Liver (tissue), 9 donors: ENCODE data around the gene EBF3. TPM values are rescaled to one million over a fixed set of nuclear protein-coding genes. Genes with fewer than 3 reads are reported as not detected.

Source experiments
- DNase-seq: peaks from one replicate; pipeline ENCODE4 v3.0.0-alpha.2; 2017; ENCODE audit warnings: low spot score
- H3K27ac ChIP-seq, 2 donors: one replicate each; pipeline ENCODE4 v1.7.0; 2013; ENCODE audit warnings: inconsistent platforms in 2 of 2, low read length in 2 of 2, control low read depth in 1 of 2, low read depth in 1 of 2, mild to moderate bottlenecking in 1 of 2
- H3K27me3 ChIP-seq, 4 donors: one replicate each; pipeline versions ENCODE4 v1.6.1 to v1.7.0; 2013; ENCODE audit warnings: low read length in 3 of 4, inconsistent platforms in 1 of 4, mild to moderate bottlenecking in 1 of 4, moderate library complexity in 1 of 4; ENCODE audit not compliant: control insufficient read depth in 4 of 4, insufficient read depth in 4 of 4
- H3K36me3 ChIP-seq, 4 donors: one replicate each; pipeline versions ENCODE4 v1.6.1 to v1.7.0; 2013; ENCODE audit warnings: low read length in 3 of 4, mild to moderate bottlenecking in 3 of 4, low read depth in 1 of 4, moderate library complexity in 1 of 4; ENCODE audit not compliant: control insufficient read depth in 4 of 4, insufficient read depth in 3 of 4
- H3K4me1 ChIP-seq, 4 donors: one replicate each; pipeline versions ENCODE4 v1.6.1 to v1.7.0; 2013; ENCODE audit warnings: low read length in 3 of 4, mild to moderate bottlenecking in 3 of 4, moderate library complexity in 1 of 4; ENCODE audit not compliant: control insufficient read depth in 4 of 4, insufficient read depth in 4 of 4
- H3K4me3 ChIP-seq, 3 donors: one replicate each; pipeline versions ENCODE4 v1.6.1 to v1.7.0; 2013; ENCODE audit warnings: low read length in 3 of 3, control low read depth in 1 of 3, low read depth in 1 of 3, mild to moderate bottlenecking in 1 of 3
- H3K9ac ChIP-seq, 2 donors: one replicate each; pipeline ENCODE4 v1.7.0; 2013; ENCODE audit warnings: low read length in 2 of 2, mild to moderate bottlenecking in 2 of 2, moderate library complexity in 2 of 2, control low read depth in 1 of 2, low read depth in 1 of 2
- H3K9me3 ChIP-seq, 4 donors: one replicate each; pipeline versions ENCODE4 v1.6.1 to v1.7.0; 2013; ENCODE audit warnings: low read length in 3 of 4; ENCODE audit not compliant: control insufficient read depth in 4 of 4
- ATF3 ChIP-seq: IDR thresholded peaks from 2 replicates; pipeline ENCODE4 v1.6.1; 2016; ENCODE audit warnings: antibody characterized with exemption
- CTCF ChIP-seq: fragments of 150-350 bp; IDR thresholded peaks from 2 replicates; pipeline ENCODE4 v1.5.1; 2017; ENCODE audit warnings: improper control_type of control experiment, low read depth, low read length; ENCODE audit not compliant: missing input control
- EGR1 ChIP-seq, 2 donors: IDR thresholded peaks; 2 replicates each; pipeline ENCODE4 v1.6.1; 2016 to 2018; ENCODE audit warnings: antibody characterized with exemption in 2 of 2, low read depth in 2 of 2
- HNF4G ChIP-seq: IDR thresholded peaks from 2 replicates; pipeline ENCODE4 v1.6.1; 2016; ENCODE audit warnings: antibody characterized with exemption
- JUND ChIP-seq, 2 donors: IDR thresholded peaks; 2 replicates each; pipeline ENCODE4 v1.6.1; 2016; ENCODE audit warnings: antibody characterized with exemption in 2 of 2
- NR2F2 ChIP-seq: IDR thresholded peaks from 2 replicates; pipeline ENCODE4 v1.6.1; 2016; ENCODE audit warnings: antibody characterized with exemption
- RAD21 ChIP-seq, 2 donors: IDR thresholded peaks; 2 replicates each; pipeline ENCODE4 v1.6.1; 2016; ENCODE audit warnings: antibody characterized with exemption in 2 of 2, mild to moderate bottlenecking in 2 of 2
- SP1 ChIP-seq: IDR thresholded peaks from 2 replicates; pipeline ENCODE4 v1.6.1; 2018; ENCODE audit warnings: antibody characterized with exemption, mild to moderate bottlenecking
- ZBTB33 ChIP-seq: IDR thresholded peaks from 2 replicates; pipeline ENCODE4 v1.6.1; 2016; ENCODE audit warnings: antibody characterized with exemption
- WGBS: extraction: QIAGEN DNeasy Blood & Tissue Kit; methylation state at CpG from one replicate; pipeline ENCODE4 v1.1.7; 2013; 5-methylcytosine and 5-hydroxymethylcytosine counted together
- polyA plus RNA-seq, 2 donors: library from polyadenylated mRNA; stranded (reverse) in 1 of 2; unstranded in 1 of 2; fragments of 200-250 nt in 1 of 2; fragments of >200 nt in 1 of 2; fragmentation: Nextera tagmentation in 1 of 2; extraction: Ambion mirVana in 1 of 2; gene quantifications; one replicate each; pipeline versions ENCODE4 v1.2.1 to v1.2.3, GENCODE V29; 2013 to 2015
- total RNA-seq, 2 donors: library from RNA; depleted of rRNA; stranded (reverse); fragments of >200 nt; gene quantifications; one replicate each; pipeline ENCODE4 v1.2.3, GENCODE V29; 2014
- donor health status: healthy.
- donor health status: healthy.
- donor health status: healthy.
- donor health status: healthy.
- donor health status: healthy.

The EBF3 gene
- total and polyA plus RNA-seq, 4 donors = 0.02 to 0.08 TPM; not detected in 2

GRCh38 chr10:129894698-129895097 is 69.4 kb downstream of the EBF3 start:
- 94% methylated on average over 3 of the region's 3 CpGs for WGBS
- TF ChIP-seq NR2F2 = no peak
- no peak for TF ChIP-seq HNF4G
- no peak for TF ChIP-seq EGR1 (IDR thresholded peaks at IDR 0.05; ENCODE audit: low read depth in 2 of 2)
- no peak for TF ChIP-seq CTCF
- no peak for TF ChIP-seq JUND (IDR thresholded peaks at IDR 0.05)
- TF ChIP-seq SP1 = no peak
- no peak for TF ChIP-seq RAD21 (IDR thresholded peaks at IDR 0.05)
- TF ChIP-seq ZBTB33 = no peak
- no peak for TF ChIP-seq ATF3
- Histone ChIP-seq H3K36me3 (no peaks in the 10 kb centered on the region), H3K27me3 (peaks cover 0 to 7% (median 2%) of the 10 kb centered on the region in 4 donors), H3K9ac (no peak overlapping the region), H3K9me3 (no peaks in the 10 kb centered on the region), H3K4me3 (no peak overlapping the region), H3K4me1 (peaks cover 0 to 3% (median 0%) of the 10 kb centered on the region in 4 donors), H3K27ac (no peak overlapping the region)
- no peak for DNase-seq

- H3K27me3 ChIP-seq = peaks cover 0 to 6% (median 2%) of the 10 kb centered on the region in 4 donors
- no peak for TF ChIP-seq ATF3
- TF ChIP-seq ZBTB33 = no peak
- TF ChIP-seq EGR1 (IDR thresholded peaks at IDR 0.05; ENCODE audit: low read depth in 2 of 2) = no peak
- WGBS = 50% methylated on average over 20 of the region's 20 CpGs
- no peak overlapping the region for H3K9ac ChIP-seq
- no peak overlapping the region for H3K4me3 ChIP-seq
- no peaks in the 10 kb centered on the region for H3K9me3 ChIP-seq
- H3K27ac ChIP-seq = no peak overlapping the region
- no peak for DNase-seq
- H3K4me1 ChIP-seq = peaks cover 0 to 3% (median 0%) of the 10 kb centered on the region in 4 donors
- H3K36me3 ChIP-seq = no peaks in the 10 kb centered on the region
Observed at GRCh38 chr10:129893104-129894089, 70.7 kb downstream of the EBF3 start.
